Loucy (cell line): ENCODE measurements around the gene SERAC1.
"Not testable (repeated sequence)": the region's sequence is repeated elsewhere in the genome, so short reads cannot be mapped to it uniquely, and the experiment has no call there.

Experiments
- H2AFZ ChIP-seq: fragments of 200-600 bp; sonication (generic); 2 replicates; pipeline ENCODE4 v1.6.0; 2016; ENCODE audit warnings: antibody characterized with exemption, mild to moderate bottlenecking, low read length, moderate library complexity
- H3F3A ChIP-seq: fragments of 200-600 bp; 2 replicates; pipeline ENCODE4 v1.6.0; 2016; ENCODE audit warnings: antibody characterized with exemption, low read depth, mild to moderate bottlenecking
- H3K27me3 ChIP-seq: fragments of 200-600 bp; sonication (generic); 2 replicates; pipeline ENCODE4 v1.6.1; 2014; ENCODE audit warnings: low read length, mild to moderate bottlenecking; ENCODE audit not compliant: insufficient read depth, poor library complexity, severe bottlenecking
- H3K36me3 ChIP-seq: fragments of 200-600 bp; sonication (generic); 2 replicates; pipeline ENCODE4 v1.6.1; 2016; ENCODE audit warnings: low read length; ENCODE audit not compliant: insufficient read depth
- H3K4me1 ChIP-seq: fragments of 200-600 bp; sonication (generic); 2 replicates; pipeline ENCODE4 v1.5.1; 2014; ENCODE audit warnings: low read length, mild to moderate bottlenecking; ENCODE audit not compliant: insufficient read depth, poor library complexity, severe bottlenecking
- H3K4me2 ChIP-seq: fragments of 200-600 bp; sonication (generic); 2 replicates; pipeline ENCODE4 v1.6.0; 2014; ENCODE audit warnings: antibody characterized with exemption, low read length, low read depth, mild to moderate bottlenecking; ENCODE audit not compliant: poor library complexity, severe bottlenecking
- H3K4me3 ChIP-seq: fragments of 200-600 bp; sonication (generic); 2 replicates; pipeline ENCODE4 v1.5.1; 2014; ENCODE audit warnings: low read length, mild to moderate bottlenecking, mixed read lengths; ENCODE audit not compliant: poor library complexity, severe bottlenecking
- H3K79me2 ChIP-seq: fragments of 200-600 bp; sonication (generic); 2 replicates; pipeline ENCODE4 v1.6.1; 2014; ENCODE audit warnings: low read length; ENCODE audit not compliant: insufficient read depth
- H3K9ac ChIP-seq: fragments of 200-600 bp; sonication (generic); 2 replicates; pipeline ENCODE4 v1.6.0; 2014; ENCODE audit warnings: mild to moderate bottlenecking, low read depth, low read length, moderate library complexity; ENCODE audit not compliant: poor library complexity, severe bottlenecking
- H3K9me2 ChIP-seq: fragments of 200-600 bp; sonication (generic); replicated peaks from 2 replicates; pipeline ENCODE4 v1.6.1; 2016; ENCODE audit warnings: low read depth, low read length, mixed read lengths
- H3K9me3 ChIP-seq: fragments of 200-600 bp; sonication (generic); 2 replicates; pipeline ENCODE4 v1.6.1; 2014; ENCODE audit warnings: mild to moderate bottlenecking, antibody characterized with exemption, low read length, low read depth; ENCODE audit not compliant: insufficient read depth
- H4K20me1 ChIP-seq: fragments of 200-600 bp; sonication (generic); 2 replicates; pipeline ENCODE4 v1.6.0; 2014; ENCODE audit warnings: antibody characterized with exemption, low read length, mild to moderate bottlenecking; ENCODE audit not compliant: insufficient read depth, poor library complexity, severe bottlenecking
- CTCF ChIP-seq: fragments of 200-600 bp; sonication (generic); conservative IDR thresholded peaks from 2 replicates; pipeline ENCODE4 v1.5.1; 2014; ENCODE audit warnings: mild to moderate bottlenecking, antibody characterized with exemption, low read length
- EZH2phosphoT487 ChIP-seq: fragments of 200-600 bp; IDR thresholded peaks from 2 replicates; pipeline ENCODE4 v1.6.1; 2018; ENCODE audit warnings: antibody characterized with exemption, mild to moderate bottlenecking, moderate library complexity, borderline replicate concordance

The SERAC1 gene

GRCh38 chr6:158208226-158209030, 40.4 kb upstream of the SERAC1 start:
- not testable (repeated sequence) for H3K9me3 ChIP-seq, H4K20me1 ChIP-seq, H3K9ac ChIP-seq, H3K4me1 ChIP-seq, H3K36me3 ChIP-seq, H3K79me2 ChIP-seq, H2AFZ ChIP-seq, H3K4me2 ChIP-seq, H3K4me3 ChIP-seq, H3K9me2 ChIP-seq, H3F3A ChIP-seq, H3K27me3 ChIP-seq

- no peaks in the 10 kb centered on the region for H3K36me3 ChIP-seq
- H3K9ac ChIP-seq: no peak overlapping the region
- H4K20me1 ChIP-seq: no peaks in the 10 kb centered on the region
- no peaks in the 10 kb centered on the region for H3K79me2 ChIP-seq
- no peaks in the 10 kb centered on the region for H3F3A ChIP-seq
- no peak overlapping the region for H3K4me3 ChIP-seq
- H3K9me2 ChIP-seq: no peaks in the 10 kb centered on the region
- TF ChIP-seq CTCF (no peak), EZH2phosphoT487 (no peak)
- H3K27me3 ChIP-seq: no peaks in the 10 kb centered on the region
- H3K4me1 ChIP-seq: no peaks in the 10 kb centered on the region
- H3K4me2 ChIP-seq: no peak overlapping the region
- no peak overlapping the region for H2AFZ ChIP-seq
- no peaks in the 10 kb centered on the region for H3K9me3 ChIP-seq
Observed at GRCh38 chr6:158207422-158207788, 39.3 kb upstream of the SERAC1 start.

GRCh38 chr6:158206740-158207421, 38.8 kb upstream of the SERAC1 start:
- Histone ChIP-seq H3K36me3 (no peaks in the 10 kb centered on the region), H4K20me1 (no peaks in the 10 kb centered on the region), H3K4me3 (no peak overlapping the region), H2AFZ (no peak overlapping the region), H3K79me2 (no peaks in the 10 kb centered on the region), H3F3A (no peaks in the 10 kb centered on the region), H3K4me2 (no peak overlapping the region), H3K9me3 (no peaks in the 10 kb centered on the region), H3K27me3 (no peaks in the 10 kb centered on the region), H3K9ac (no peak overlapping the region), H3K9me2 (no peaks in the 10 kb centered on the region), H3K4me1 (no peaks in the 10 kb centered on the region)
- no peak for TF ChIP-seq CTCF
- no peak for TF ChIP-seq EZH2phosphoT487
